GM23338 (cell line): ENCODE data around the gene GPT2. TPM values are rescaled to one million over a fixed set of nuclear protein-coding genes. Genes with fewer than 3 reads are reported as not detected.

Experiments
- ATAC-seq: fragments of 200-7000 bp; cut with Tn5 transposase; 3 replicates; pipeline ENCODE4 v1.9.1; 2020
- DNase-seq: peaks from one replicate; pipeline ENCODE4 v3.0.0-alpha.2; 2015; ENCODE audit warnings: low spot score
- H2AFZ ChIP-seq: fragments of 200-600 bp; sonication (generic); 2 replicates; pipeline ENCODE4 v1.8.0; 2016; ENCODE audit warnings: antibody characterized with exemption, mild to moderate bottlenecking, moderate library complexity
- H3F3A ChIP-seq: fragments of 200-600 bp; sonication (generic); replicated peaks from 2 replicates; pipeline ENCODE4 v1.8.0; 2017; ENCODE audit warnings: antibody characterized with exemption, mixed run types, low read depth
- H3K27ac ChIP-seq: fragments of 200-600 bp; sonication (generic); 2 replicates; pipeline ENCODE4 v1.6.1; 2016; ENCODE audit warnings: low read depth
- H3K27me3 ChIP-seq: fragments of 200-600 bp; sonication (generic); 2 replicates; pipeline ENCODE4 v1.8.0; 2016; ENCODE audit warnings: mild to moderate bottlenecking, mixed run types, moderate library complexity; ENCODE audit not compliant: insufficient read depth
- H3K36me3 ChIP-seq: fragments of 200-600 bp; sonication (generic); 2 replicates; pipeline ENCODE4 v1.8.0; 2016; ENCODE audit warnings: mild to moderate bottlenecking; ENCODE audit not compliant: insufficient read depth
- H3K4me1 ChIP-seq: fragments of 200-600 bp; sonication (generic); 2 replicates; pipeline ENCODE4 v1.8.0; 2016; ENCODE audit warnings: mild to moderate bottlenecking, moderate library complexity; ENCODE audit not compliant: insufficient read depth
- H3K4me2 ChIP-seq: fragments of 200-600 bp; sonication (generic); 2 replicates; pipeline ENCODE4 v1.7.1; 2017; ENCODE audit warnings: mixed run types
- H3K4me3 ChIP-seq: fragments of 200-600 bp; sonication (generic); 2 replicates; pipeline ENCODE4 v1.6.1; 2016; ENCODE audit warnings: mixed run types
- H3K79me2 ChIP-seq: fragments of 200-600 bp; sonication (generic); replicated peaks from 2 replicates; pipeline ENCODE4 v1.8.0; 2017; ENCODE audit warnings: mild to moderate bottlenecking; ENCODE audit not compliant: insufficient read depth
- H3K9me2 ChIP-seq: fragments of 200-600 bp; sonication (generic); 2 replicates; pipeline ENCODE4 v1.8.0; 2017; ENCODE audit not compliant: insufficient read depth
- H4K20me1 ChIP-seq: fragments of 200-600 bp; sonication (generic); replicated peaks from 2 replicates; pipeline ENCODE4 v1.8.0; 2017; ENCODE audit warnings: mild to moderate bottlenecking; ENCODE audit not compliant: insufficient read depth
- H3K27ac Mint-ChIP-seq: 2 replicates; pipeline ENCODE4 v1.8.0; 2020; ENCODE audit warnings: inconsistent platforms, mild to moderate bottlenecking, moderate library complexity, mixed read lengths
- H3K27me3 Mint-ChIP-seq: 3 replicates; pipeline ENCODE4 v1.8.0; 2022; ENCODE audit warnings: low read depth, mild to moderate bottlenecking, moderate library complexity, mixed read lengths, inconsistent platforms; ENCODE audit not compliant: insufficient read depth, poor library complexity
- H3K36me3 Mint-ChIP-seq: 3 replicates; pipeline ENCODE4 v1.8.0; 2021; ENCODE audit warnings: low read depth, mild to moderate bottlenecking, inconsistent platforms, moderate library complexity, mixed read lengths
- H3K4me1 Mint-ChIP-seq: 3 replicates; pipeline ENCODE4 v1.8.0; 2020; ENCODE audit warnings: mild to moderate bottlenecking, inconsistent platforms, mixed read lengths
- H3K4me3 Mint-ChIP-seq: 3 replicates; pipeline ENCODE4 v1.8.0; 2021; ENCODE audit warnings: moderate library complexity, mild to moderate bottlenecking, inconsistent platforms, mixed read lengths
- H3K9me3 Mint-ChIP-seq: 3 replicates; pipeline ENCODE4 v1.8.0; 2020; ENCODE audit warnings: moderate library complexity, mild to moderate bottlenecking, inconsistent platforms, mixed read lengths
- EZH2phosphoT487 ChIP-seq: fragments of 200-600 bp; sonication (generic); IDR thresholded peaks from one replicate; pipeline ENCODE4 v1.8.1; 2018; ENCODE audit warnings: antibody characterized with exemption; ENCODE audit not compliant: unreplicated experiment
- JUNB ChIP-seq: IDR thresholded peaks from one replicate; pipeline ENCODE4 v1.6.1; 2016; ENCODE audit warnings: antibody characterized with exemption; ENCODE audit not compliant: unreplicated experiment
- NANOG ChIP-seq: IDR thresholded peaks from 2 replicates; pipeline ENCODE4 v1.6.1; 2016; ENCODE audit warnings: antibody characterized with exemption, borderline replicate concordance
- STAT1 ChIP-seq: IDR thresholded peaks from one replicate; pipeline ENCODE4 v1.6.1; 2016; ENCODE audit warnings: antibody characterized with exemption; ENCODE audit not compliant: unreplicated experiment
- ZNF114 ChIP-seq: fragments of 250-450 bp; sonication (Bioruptor Pico); IDR thresholded peaks from 2 replicates; pipeline ENCODE4 v1.5.0; 2020; ENCODE audit warnings: mild to moderate bottlenecking, moderate library complexity
- ZNF331 ChIP-seq: fragments of 250-450 bp; sonication (Bioruptor Pico); IDR thresholded peaks from 2 replicates; pipeline ENCODE4 v1.5.0; 2020; ENCODE audit warnings: low read depth, mild to moderate bottlenecking, moderate library complexity
- polyA plus RNA-seq: library from polyadenylated mRNA; unstranded; fragments of >200 nt; fragmentation: Nextera tagmentation; extraction: Ambion mirVana; gene quantifications from 2 replicates; pipeline ENCODE4 v1.2.1, GENCODE V29; 2016
- total RNA-seq: library from RNA; depleted of rRNA; stranded (reverse); fragments of >200 nt; shearing (Covaris generic); gene quantifications from 2 replicates; pipeline ENCODE4 v1.2.3, GENCODE V29; 2014
- TF ChIP-seq, protein P1 (sequence below): fragments of 250-450 bp; sonication (Bioruptor Pico); IDR thresholded peaks from 2 replicates; pipeline ENCODE4 v1.5.0; 2020; ENCODE audit warnings: mild to moderate bottlenecking, moderate library complexity
- TF ChIP-seq, protein P2 (sequence below), 2 experiments: fragments of 200-600 bp in 1 of 2; sonication (generic) in 1 of 2; conservative IDR thresholded peaks; 2 replicates each; pipeline versions ENCODE4 v1.5.1 to v1.6.1; 2016 to 2017; ENCODE audit warnings: antibody characterized with exemption in 2 of 2, low read depth in 2 of 2, mild to moderate bottlenecking in 2 of 2, moderate library complexity in 1 of 2

Gene GPT2
- total and polyA plus RNA-seq, 2 experiments from 2014 or later: 48.5 to 81.0 TPM

GRCh38 chr16:46948548-46949166 is 64.5 kb downstream of the GPT2 start:
- no peak for ATAC-seq
- H3K4me3 ChIP-seq: no peak overlapping the region

More at GRCh38 chr16:46948548-46949166, 64.5 kb downstream of the GPT2 start:
- H3K27ac Mint-ChIP-seq: no peak overlapping the region
- H3K27me3 Mint-ChIP-seq: peaks cover 3% of the 10 kb centered on the region
- no peaks in the 10 kb centered on the region for H3K9me2 ChIP-seq
- no peaks in the 10 kb centered on the region for H3K27me3 ChIP-seq
- no peaks in the 10 kb centered on the region for H3K79me2 ChIP-seq
- DNase-seq: no peak
- TF ChIP-seq STAT1: no peak
- no peak for TF ChIP-seq ZNF331 (CRISPR knock-in tag)
- no peak for TF ChIP-seq EZH2phosphoT487
- TF ChIP-seq, protein P1, sequence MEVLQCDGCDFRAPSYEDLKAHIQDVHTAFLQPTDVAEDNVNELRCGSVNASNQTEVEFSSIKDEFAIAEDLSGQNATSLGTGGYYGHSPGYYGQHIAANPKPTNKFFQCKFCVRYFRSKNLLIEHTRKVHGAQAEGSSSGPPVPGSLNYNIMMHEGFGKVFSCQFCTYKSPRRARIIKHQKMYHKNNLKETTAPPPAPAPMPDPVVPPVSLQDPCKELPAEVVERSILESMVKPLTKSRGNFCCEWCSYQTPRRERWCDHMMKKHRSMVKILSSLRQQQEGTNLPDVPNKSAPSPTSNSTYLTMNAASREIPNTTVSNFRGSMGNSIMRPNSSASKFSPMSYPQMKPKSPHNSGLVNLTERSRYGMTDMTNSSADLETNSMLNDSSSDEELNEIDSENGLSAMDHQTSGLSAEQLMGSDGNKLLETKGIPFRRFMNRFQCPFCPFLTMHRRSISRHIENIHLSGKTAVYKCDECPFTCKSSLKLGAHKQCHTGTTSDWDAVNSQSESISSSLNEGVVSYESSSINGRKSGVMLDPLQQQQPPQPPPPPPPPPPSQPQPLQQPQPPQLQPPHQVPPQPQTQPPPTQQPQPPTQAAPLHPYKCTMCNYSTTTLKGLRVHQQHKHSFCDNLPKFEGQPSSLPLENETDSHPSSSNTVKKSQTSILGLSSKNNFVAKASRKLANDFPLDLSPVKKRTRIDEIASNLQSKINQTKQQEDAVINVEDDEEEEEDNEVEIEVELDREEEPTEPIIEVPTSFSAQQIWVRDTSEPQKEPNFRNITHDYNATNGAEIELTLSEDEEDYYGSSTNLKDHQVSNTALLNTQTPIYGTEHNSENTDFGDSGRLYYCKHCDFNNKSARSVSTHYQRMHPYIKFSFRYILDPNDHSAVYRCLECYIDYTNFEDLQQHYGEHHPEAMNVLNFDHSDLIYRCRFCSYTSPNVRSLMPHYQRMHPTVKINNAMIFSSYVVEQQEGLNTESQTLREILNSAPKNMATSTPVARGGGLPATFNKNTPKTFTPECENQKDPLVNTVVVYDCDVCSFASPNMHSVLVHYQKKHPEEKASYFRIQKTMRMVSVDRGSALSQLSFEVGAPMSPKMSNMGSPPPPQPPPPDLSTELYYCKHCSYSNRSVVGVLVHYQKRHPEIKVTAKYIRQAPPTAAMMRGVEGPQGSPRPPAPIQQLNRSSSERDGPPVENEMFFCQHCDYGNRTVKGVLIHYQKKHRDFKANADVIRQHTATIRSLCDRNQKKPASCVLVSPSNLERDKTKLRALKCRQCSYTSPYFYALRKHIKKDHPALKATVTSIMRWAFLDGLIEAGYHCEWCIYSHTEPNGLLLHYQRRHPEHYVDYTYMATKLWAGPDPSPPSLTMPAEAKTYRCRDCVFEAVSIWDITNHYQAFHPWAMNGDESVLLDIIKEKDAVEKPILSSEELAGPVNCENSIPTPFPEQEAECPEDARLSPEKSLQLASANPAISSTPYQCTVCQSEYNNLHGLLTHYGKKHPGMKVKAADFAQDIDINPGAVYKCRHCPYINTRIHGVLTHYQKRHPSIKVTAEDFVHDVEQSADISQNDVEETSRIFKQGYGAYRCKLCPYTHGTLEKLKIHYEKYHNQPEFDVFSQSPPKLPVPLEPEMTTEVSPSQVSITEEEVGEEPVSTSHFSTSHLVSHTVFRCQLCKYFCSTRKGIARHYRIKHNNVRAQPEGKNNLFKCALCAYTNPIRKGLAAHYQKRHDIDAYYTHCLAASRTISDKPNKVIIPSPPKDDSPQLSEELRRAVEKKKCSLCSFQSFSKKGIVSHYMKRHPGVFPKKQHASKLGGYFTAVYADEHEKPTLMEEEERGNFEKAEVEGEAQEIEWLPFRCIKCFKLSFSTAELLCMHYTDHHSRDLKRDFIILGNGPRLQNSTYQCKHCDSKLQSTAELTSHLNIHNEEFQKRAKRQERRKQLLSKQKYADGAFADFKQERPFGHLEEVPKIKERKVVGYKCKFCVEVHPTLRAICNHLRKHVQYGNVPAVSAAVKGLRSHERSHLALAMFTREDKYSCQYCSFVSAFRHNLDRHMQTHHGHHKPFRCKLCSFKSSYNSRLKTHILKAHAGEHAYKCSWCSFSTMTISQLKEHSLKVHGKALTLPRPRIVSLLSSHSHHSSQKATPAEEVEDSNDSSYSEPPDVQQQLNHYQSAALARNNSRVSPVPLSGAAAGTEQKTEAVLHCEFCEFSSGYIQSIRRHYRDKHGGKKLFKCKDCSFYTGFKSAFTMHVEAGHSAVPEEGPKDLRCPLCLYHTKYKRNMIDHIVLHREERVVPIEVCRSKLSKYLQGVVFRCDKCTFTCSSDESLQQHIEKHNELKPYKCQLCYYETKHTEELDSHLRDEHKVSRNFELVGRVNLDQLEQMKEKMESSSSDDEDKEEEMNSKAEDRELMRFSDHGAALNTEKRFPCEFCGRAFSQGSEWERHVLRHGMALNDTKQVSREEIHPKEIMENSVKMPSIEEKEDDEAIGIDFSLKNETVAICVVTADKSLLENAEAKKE (CRISPR knock-in tag): no peak
- no peak for TF ChIP-seq JUNB
- TF ChIP-seq ZNF114 (CRISPR knock-in tag): no peak
- no peak for TF ChIP-seq NANOG
- TF ChIP-seq, protein P2, sequence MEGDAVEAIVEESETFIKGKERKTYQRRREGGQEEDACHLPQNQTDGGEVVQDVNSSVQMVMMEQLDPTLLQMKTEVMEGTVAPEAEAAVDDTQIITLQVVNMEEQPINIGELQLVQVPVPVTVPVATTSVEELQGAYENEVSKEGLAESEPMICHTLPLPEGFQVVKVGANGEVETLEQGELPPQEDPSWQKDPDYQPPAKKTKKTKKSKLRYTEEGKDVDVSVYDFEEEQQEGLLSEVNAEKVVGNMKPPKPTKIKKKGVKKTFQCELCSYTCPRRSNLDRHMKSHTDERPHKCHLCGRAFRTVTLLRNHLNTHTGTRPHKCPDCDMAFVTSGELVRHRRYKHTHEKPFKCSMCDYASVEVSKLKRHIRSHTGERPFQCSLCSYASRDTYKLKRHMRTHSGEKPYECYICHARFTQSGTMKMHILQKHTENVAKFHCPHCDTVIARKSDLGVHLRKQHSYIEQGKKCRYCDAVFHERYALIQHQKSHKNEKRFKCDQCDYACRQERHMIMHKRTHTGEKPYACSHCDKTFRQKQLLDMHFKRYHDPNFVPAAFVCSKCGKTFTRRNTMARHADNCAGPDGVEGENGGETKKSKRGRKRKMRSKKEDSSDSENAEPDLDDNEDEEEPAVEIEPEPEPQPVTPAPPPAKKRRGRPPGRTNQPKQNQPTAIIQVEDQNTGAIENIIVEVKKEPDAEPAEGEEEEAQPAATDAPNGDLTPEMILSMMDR (conservative IDR thresholded peaks at IDR 0.05; ENCODE audit: low read depth in 2 of 2): no peak
- no peaks in the 10 kb centered on the region for H3K36me3 Mint-ChIP-seq
- no peaks in the 10 kb centered on the region for H3K4me1 Mint-ChIP-seq
- H3K4me2 ChIP-seq: no peak overlapping the region
- H3K9me3 Mint-ChIP-seq: no peaks in the 10 kb centered on the region
- no peaks in the 10 kb centered on the region for H3F3A ChIP-seq
- H3K27ac ChIP-seq: no peak overlapping the region
- no peaks in the 10 kb centered on the region for H3K36me3 ChIP-seq
- H3K4me1 ChIP-seq: peaks cover 2% of the 10 kb centered on the region; the same call in 1 of the 2 replicates
- no peak overlapping the region for H2AFZ ChIP-seq
- no peaks in the 10 kb centered on the region for H4K20me1 ChIP-seq
- no peak overlapping the region for H3K4me3 Mint-ChIP-seq
